PC-9 (cell line): ENCODE results near the gene ACSL1.

Experiments used
- EZH2 ChIP-seq: fragments of 200-600 bp; sonication (generic); IDR thresholded peaks from 2 replicates; pipeline ENCODE4 v1.8.0; 2017; ENCODE audit warnings: antibody characterized with exemption, low read depth
- TF ChIP-seq, protein P1 (sequence below): fragments of 200-600 bp; sonication (generic); conservative IDR thresholded peaks from 2 replicates; pipeline ENCODE4 v1.6.1; 2017; ENCODE audit warnings: mixed run types, antibody characterized with exemption, mild to moderate bottlenecking, moderate library complexity

DNA sequence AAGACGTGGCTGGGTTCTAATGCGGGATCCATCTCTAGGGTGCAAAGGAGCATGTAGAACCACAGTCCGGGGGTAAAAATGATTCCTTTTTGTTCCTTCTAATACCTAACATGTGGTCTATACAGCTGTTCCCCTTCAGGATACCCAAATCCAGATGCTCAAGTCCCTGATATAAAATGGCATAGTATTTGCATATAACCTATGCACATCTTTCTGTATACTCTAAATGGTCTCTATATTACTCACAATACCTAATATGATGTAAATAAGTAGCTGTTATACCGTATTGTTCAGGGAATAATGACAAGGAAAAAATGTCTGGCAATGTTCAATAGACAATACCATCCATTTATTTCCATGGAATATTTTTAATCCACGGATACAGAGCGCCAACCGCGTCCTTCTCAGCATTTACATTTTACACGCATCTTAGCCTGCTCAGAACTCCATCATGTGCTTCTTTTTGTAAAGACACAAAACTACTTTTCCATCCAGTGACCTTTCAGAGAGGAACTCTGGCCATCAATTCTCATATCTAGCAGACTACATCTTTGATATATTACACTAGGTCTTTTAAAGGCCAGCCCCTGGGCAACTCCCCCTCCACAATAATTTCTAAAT is 31.9 kb downstream of the ACSL1 start:
- TF ChIP-seq, protein P1, sequence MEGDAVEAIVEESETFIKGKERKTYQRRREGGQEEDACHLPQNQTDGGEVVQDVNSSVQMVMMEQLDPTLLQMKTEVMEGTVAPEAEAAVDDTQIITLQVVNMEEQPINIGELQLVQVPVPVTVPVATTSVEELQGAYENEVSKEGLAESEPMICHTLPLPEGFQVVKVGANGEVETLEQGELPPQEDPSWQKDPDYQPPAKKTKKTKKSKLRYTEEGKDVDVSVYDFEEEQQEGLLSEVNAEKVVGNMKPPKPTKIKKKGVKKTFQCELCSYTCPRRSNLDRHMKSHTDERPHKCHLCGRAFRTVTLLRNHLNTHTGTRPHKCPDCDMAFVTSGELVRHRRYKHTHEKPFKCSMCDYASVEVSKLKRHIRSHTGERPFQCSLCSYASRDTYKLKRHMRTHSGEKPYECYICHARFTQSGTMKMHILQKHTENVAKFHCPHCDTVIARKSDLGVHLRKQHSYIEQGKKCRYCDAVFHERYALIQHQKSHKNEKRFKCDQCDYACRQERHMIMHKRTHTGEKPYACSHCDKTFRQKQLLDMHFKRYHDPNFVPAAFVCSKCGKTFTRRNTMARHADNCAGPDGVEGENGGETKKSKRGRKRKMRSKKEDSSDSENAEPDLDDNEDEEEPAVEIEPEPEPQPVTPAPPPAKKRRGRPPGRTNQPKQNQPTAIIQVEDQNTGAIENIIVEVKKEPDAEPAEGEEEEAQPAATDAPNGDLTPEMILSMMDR = no peak
- TF ChIP-seq EZH2 = no peak
